DMS153 treated with DMSO at 0.1 percent for 48 hours (cell line): ENCODE data around the gene TNXB.
A peak's percentile ranks its signal among the peaks of the same experiment; 100 is the strongest.
"Not testable (repeated sequence)": the region's sequence is repeated elsewhere in the genome, so short reads cannot be mapped to it uniquely, and the experiment has no call there.

Source experiments
- DNase-seq: peaks from one replicate; lab custom pipeline; 2025; ENCODE audit not compliant: unreplicated experiment; lab: John Stamatoyannopoulos, UW

Gene TNXB

DNA sequence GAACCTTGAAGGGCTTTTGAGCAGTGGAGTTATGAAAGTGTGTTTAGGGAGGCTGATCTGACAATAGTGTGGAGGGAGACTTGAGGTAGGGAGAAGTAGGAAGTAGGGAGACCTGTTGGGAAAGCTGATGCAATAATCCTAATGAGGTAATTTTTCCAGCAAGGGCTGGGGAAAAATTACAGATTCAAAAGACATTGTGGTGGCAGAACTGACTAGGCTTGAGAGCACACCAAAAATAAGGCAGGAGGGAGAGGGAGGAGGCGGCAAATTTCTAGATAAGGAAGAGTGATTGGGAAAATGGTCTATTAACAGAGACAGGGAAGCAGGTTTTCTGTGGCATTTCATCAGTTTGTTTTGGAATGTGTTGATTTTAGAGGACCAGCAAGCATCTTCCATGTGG, 37.1 kb upstream of the TNXB start:
- DNase-seq: no peak

DNA sequence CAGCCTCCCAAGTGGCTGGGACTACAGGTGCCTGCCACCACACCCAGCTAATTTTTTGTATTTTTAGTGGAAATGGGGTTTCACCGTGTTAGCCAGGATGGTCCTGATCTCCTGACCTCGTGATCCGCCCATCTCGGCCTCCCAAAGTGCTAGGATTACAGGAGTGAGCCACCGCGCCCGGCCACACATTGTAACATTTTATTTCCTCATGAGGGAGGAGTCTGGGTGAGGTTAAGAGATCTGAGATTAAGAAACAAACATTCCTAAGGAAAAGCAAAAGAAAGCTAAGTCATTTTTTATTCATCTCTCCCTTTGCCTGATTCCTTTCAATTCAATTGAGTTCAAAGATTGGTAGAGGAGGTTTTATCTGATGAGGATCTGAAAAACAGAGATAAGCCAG, 35.1 kb upstream of the TNXB start:
- DNase-seq: not testable (repeated sequence)

DNA sequence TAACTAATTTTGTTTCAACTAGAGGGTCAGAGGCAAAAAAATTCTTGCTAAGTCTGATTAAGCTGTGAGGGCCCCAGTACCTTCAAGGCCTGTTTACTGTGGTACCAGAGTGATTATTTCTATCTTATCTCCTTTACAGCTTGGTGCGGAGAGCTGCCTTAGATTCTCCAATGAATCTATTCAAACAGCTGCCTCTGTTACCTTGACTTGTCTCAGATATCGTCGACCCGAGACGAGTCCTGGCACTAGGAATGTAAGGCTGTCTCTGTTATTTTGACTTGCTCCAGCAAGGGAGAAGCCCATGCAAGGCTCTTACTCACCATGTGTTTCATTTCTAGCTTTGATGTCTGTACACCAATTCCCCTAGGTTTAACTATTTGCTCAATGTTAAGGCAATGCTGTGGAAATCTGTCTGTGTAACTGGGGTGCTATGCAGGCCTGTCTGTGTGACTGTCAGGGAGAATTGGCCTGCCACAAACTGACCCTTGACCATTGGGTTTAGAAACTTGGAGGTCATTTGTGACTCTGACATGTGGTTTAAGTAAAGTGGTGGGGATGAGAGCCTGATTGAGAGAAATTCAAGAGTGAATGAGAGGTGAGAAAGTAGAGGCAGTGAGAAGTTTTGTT, 31.4 kb upstream of the TNXB start:
- DNase-seq: no peak

DNA sequence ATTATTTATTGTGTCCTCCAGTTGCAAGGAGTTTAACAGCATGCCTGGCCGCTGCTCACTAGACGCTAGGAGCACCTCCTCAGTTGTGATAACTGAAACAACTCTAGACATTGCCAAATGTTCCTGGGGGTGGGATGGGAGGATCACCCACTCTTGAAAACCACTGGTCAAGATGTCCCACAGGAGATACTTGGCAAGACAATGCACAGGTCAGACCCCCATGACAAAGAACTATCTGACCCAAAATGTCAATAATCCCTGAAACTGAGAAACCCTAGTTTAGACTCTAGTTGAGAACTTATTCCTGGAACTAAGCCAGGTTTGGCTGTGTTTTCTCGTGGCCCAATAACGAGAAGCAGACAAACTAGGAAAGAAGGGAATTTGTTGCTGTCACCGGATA, 30.5 kb upstream of the TNXB start:
- no peak for DNase-seq

DNA sequence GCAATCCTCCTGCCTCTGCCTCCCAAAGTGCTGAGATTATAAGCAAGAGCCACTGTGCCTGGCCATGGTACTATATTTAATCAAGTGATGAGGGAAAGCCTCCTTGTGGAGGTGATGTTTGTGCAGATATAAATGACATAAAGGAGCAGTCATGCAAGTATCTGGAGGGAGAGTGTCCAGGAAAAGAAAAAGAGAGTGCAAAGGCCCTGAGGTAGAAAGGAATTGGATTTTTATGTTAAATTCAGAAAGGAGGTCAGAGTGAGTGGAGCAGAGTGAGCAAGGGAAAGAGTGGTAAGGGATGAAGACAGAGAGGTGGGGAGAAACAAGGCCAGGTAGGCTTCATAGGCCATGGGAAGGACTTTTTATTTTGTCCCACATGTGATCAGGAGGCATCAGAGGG, 28.3 kb upstream of the TNXB start:
- DNase-seq: no peak

DNA sequence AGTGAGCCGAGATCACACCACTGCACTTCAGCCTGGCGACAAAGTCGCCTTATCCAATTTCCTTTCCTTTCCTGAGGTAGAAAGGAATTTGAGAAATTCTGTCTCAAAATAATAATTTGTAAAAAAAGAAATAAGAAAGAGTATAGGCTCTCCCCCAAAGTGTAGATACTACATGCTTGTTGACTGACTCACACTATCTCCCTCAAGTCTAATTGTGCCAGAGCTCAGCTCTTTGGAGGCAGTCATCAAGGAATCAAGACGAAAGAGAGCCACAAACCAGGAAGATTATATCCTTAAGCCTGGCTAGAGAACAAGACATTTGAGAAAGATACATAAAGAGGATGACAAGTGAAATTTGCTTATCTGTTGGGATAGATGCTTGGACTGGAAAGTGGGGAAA, 24.6 kb upstream of the TNXB start:
- no peak for DNase-seq

DNA sequence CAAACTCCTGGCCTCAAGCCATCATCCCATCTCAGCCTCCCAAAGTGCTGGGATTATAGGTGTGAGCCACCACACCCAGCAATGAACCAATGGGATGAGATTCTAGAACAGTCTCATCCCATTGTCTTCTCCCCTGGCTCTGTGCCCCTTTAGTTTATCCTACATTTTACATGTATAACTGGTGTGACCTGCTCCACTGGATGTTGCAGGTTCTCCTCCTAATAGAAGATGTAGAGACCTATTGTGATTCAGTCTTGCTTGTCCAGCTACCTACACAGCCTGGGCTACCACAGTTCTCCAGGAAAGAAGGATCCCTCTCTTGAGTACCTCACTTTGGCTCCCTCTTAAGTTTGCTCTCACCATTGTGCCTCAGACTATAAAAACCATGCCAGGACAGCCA, 23.0 kb upstream of the TNXB start:
- DNase-seq: no peak

DNA sequence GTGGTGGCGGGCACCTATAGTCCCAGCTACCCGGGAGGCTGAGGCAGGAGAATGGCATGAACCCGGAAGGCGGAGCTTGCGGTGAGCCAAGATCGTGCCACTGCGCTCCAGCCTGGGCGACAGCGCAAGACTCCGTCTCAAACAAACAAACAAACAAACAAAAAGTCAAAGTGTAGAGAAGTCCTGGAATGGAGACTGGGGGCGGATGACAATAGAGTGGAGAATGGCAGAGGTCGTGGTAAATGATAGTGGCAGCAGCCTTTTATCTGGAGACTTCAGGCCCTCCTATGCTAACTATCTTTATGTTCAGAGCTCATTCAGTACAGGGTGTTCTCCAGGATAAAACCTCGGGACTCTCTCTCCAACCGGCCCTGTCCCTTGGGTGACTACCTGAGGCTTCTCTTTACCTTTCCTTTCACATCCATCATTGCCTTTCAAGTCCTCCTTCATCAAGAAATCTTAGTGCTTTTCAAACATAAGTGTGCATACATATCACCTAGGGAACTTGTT, 22.4 kb upstream of the TNXB start:
- no peak for DNase-seq

DNA sequence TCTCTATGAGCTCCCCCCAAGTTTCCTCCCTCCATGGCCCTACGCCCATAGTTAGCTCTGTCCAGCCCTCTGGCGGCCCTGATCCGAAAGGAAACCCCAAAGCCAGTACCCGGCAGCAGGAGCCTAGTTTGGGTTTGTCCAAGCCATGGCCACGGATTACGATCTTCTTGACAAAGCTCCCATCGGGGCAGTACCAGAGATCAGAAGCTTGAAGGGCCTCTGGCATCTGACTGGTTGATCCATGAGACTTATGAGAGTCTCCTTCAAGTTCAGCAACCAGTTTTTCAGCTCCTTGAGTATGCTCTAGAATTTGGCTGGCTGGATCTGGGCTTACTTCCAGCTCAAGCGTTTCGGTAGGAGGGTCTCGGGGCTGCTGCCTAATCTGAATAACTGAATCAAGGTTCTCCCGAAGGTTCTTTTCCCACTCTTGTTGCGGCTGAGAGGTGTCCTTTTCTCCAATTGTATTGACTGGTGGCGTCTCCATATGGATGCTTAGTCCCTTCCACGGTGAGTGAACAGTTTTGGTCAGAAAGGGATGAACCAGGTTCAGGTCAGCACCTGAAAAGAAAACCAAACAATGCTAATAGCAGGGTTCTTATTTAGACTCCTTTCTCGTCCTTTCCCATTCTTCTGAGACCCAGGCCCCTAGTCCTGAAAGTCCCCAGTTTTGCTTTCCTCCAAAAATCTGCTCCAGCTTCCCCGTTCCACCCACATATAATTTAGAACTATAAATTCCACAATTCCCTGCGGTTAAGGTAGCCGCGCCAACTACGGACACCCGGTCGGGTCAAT, 20.4 kb upstream of the TNXB start:
- peak; percentile 62 for DNase-seq

DNA sequence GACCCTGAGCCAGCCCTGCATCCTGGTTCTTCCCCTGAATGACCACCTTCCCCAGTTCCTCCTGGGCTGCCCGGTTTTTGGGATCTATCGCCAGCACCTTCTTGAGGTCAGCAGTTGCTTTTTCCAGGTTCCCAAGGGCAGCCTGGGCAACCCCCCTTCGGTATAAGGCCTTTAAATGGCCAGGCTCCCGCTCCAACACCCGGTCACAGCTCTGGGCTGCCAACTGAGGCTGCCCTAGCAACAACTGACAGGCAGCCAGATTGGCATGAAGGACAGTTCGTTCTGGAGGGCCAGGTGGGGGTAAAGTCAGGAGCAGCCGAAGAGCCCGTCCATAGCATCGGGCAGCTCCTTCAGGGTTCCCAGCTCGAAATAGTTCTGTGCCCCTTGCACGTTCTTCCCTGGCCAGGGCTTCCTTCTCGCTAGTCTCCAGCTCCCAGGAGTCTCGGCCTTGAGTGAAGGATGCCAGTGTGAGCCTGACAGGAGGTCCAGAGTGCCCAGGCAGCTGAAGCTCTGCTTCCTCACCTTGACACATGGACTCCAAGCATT, 19.7 kb upstream of the TNXB start:
- no peak for DNase-seq

DNA sequence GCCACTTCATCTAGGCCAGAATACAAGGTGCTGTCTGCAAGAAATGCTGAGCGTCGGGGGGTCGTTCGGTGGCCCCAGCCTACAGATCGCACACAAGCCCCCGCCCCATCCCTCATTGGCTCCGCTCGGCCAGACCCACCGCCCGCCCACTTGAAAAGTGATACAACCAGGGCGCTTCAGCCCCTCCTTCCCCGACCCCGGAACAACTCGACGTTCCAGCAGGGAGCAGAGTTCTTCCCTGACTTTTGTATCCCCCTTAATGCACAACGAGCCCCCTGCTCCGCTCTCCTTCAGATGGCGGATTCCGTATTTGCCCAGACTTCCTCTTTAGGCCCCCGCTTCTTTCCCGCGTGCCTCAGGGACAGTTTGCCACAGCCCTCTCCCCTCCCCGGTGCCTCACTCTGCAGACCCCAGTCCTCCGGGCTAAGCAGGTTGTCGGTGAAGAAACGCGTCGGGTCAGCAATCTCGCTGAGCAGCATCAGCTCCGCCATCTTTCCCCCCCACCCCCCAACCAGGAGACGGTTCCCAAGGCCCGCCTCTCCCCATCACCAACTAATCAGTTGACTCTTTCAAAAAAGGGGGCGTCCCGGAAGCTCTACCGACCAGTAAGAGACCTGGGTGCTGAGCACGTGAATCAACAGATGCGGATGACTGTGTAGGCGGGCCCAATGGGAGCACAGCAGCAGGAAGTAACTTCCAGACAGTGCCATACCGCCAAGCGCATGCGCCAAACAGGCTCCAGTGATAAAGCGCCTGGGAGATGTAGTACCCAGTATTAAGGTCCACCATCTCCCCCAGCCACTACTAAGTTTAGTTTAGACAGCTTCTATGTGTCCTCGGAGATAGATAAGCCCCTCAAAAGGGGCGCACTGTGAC, 18.8 kb upstream of the TNXB start, which contains the start of gene ATF6B:
Gene ATF6B (minus strand): TSS at position 530 of the 876 bp plus-strand sequence. CDS start 39 bp downstream, at position 491.
- peak; percentile 98 for DNase-seq

DNA sequence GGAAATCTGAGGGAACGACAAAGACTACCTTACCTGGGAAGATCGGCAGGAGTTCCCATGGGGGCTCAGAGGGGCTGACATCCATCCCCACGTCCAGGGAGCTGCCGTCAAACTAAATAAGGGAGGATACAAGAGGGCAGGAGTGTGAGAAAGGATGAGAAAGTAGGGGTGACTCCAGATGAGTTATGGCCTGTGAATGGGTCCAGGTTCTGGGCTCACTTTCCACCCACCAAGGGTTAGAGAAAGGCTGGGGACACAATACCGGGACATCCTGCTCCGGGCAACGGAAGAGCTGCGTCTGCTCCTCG, 18.2 kb upstream of the TNXB start:
- DNase-seq: no peak

DNA sequence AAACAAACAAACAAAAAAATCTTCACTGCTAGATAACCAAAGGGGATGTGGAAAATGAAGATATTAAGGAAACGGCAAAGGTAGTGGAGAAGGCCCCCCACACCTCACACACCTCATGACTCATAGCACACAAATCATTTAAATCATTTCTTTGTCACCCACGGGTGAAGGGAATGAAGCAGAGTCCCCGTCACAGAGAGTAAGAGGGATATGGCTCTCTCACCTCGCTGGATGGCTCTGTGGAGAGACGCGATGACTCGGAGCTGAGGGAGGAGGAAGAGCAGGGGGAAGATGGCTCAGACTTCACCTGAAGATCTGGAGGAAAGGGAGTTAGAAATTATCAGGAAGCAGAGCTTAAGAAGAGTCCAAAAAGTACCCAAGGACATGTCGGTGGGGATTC, 17.7 kb upstream of the TNXB start:
- DNase-seq: no peak

DNA sequence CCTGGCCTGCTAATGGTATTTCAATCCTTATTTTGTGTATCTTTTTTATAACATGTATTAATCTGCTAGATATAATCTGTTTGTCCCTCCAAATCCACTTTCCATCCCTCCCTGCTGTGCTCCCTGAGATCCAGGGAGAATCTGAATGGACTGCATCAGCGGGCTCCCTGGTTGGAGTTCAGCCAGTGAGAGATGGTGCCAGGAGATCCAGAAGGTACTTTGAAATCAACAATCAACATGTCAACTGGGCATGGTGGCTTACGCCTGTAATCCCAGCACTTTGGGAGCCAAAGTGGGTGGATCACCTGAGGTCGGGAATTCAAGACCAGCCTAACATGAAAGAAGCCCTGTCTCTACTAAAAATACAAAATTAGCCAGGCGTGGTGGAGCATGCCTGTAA, 14.5 kb upstream of the TNXB start:
- DNase-seq: no peak

DNA sequence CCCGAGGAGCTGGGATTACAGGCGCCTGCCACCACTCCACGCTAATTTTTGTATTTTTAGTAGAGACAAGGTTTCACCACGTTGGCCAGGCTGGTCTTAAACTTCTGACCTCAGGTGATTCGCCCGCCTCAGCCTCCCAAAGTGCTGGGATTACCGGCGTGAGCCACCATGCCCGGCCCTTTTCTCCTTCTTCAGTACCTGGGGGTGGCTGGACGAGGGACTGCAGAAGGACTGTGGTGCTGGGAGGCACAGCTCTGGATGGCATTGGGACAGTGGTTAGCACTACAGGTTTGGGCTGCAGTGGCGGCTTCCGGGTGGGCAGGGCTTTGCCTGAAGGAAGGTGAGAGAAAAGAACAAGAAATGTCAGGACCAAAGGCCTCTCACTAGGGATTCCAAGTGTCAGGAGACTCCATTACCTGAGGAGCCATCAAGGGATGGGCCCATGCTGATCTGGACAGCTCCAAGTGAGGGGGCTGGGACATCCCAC, 11.5 kb upstream of the TNXB start:
- DNase-seq: no peak

DNA sequence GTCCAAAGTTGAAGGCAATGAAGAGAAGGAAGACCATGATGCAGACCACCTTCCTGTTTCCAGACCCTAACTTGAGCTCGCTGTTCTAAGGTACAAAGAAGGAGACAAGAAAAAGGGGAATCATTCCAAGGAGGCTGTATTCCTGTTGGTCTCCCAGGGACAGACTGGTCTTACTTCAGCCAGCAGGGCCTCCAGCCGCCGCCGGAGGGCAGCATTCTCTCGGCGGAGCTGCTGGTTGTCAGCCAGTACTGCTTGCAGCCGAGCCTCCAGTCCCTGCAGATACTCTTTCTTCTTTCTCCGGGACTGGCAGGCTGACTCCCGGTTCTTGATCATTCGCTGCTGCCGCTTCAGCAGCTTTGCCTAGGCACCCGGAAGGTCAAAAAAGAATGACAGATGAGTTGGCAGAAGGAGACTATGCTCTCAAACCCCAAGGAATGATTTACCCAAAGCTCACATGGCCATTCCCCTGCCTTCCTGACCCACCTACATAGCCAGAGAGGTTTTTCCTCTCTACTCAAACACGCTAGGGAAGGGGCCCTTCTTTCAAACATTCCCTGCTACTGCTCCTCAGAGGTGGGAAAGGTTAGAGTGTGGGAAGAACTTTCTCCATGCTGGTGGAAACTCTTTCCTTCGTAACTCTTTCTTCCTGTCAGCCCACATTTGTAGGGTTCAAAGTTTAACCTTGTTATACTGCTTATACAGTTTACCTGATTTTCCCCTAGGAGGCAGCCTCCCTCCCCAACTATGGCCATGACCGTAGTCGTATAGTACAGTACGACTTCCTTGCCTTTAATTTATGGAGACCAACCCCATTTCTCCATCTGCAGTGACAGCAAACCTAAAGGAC, 9.9 kb upstream of the TNXB start:
- peak; percentile 68 for DNase-seq

DNA sequence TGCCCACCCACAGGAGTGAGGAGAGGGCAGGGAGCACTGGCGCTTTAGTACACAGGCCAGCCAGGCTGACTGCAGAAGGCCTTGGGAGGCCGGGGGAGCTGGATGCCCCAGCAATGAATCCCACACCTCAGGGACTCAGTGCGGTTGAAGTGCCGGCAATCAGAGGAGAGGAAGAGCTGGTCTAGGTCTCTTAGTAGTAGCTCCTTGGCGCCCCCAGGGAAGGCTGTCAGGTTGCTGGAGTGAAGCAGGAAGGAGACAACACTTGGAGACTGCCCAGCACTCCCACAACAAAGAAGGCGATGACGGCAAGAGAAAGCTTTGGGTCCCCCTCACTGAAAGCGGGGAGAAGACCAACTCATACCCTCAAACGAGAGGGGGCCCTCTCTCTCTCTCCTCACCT, 8.3 kb upstream of the TNXB start:
- no peak for DNase-seq

DNA sequence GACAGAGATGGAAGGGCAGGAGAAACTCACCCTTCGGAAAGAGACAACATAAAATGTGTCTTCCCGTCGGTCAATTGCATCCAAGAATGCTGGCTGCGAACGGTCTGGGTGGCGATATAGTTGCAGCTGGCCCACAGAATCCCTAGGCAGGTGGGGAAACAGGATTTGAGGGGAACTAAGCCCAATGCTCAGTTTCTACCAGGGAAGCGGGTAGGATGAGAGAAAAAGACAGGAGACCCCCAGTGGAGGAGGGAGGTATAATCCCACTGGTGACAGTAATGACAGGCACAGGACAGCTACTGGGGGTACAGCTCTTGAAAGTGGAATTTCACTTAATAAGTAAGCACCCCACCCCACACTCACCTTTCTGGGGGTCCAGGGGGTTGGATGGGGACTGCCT, 7.5 kb upstream of the TNXB start:
- no peak for DNase-seq

DNA sequence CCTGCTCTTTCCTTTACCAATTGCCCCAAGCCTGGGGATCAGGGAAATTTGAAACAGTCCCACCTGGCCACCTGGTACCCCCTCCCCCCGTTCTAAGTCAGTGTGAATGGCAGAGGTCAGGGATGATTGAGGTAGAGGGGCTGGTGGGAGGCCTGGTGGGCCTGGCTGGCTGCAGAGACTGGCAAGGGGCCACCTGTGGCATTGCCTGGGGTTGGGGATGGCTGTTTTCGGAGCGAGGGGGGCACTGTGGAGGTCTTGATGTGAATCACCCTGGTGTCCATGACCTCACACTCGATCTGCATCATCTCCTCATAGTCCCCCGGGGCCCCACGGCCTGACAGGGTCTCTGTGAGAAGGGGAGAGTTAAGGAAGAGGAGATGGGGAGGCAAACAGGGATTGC, 6.5 kb upstream of the TNXB start:
- DNase-seq: no peak

DNA sequence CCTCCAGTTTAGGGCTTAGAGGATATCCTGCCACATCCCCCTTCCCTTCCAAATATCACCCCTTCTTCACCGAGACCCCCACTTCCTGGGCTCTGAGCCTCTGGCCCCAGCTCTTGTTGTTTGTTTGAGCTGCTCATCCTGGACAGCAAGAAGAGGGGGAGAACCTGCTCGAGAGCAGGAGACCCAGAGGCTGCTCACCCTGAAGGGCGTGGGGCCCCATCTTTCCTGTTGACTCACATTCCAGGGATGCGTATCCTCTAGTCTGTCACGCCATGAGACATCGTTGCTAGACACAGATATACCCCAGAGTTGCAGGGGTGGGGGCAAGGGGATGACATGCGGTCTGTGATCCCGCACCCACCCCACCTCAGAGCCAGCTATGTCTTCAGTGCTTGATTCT, 5.7 kb upstream of the TNXB start:
- DNase-seq: no peak
